GM19238 (cell line): ENCODE measurements around the gene ZBTB46.
A peak's percentile ranks its signal among the peaks of the same experiment; 100 is the strongest.
"Not testable (repeated sequence)": the region's sequence is repeated elsewhere in the genome, so short reads cannot be mapped to it uniquely, and the experiment has no call there.

Experiments
- DNase-seq: peaks from one replicate; pipeline ENCODE4 v3.0.0; 2011; ENCODE audit warnings: low spot score; ENCODE audit not compliant: insufficient read length

ZBTB46 gene, protein sequence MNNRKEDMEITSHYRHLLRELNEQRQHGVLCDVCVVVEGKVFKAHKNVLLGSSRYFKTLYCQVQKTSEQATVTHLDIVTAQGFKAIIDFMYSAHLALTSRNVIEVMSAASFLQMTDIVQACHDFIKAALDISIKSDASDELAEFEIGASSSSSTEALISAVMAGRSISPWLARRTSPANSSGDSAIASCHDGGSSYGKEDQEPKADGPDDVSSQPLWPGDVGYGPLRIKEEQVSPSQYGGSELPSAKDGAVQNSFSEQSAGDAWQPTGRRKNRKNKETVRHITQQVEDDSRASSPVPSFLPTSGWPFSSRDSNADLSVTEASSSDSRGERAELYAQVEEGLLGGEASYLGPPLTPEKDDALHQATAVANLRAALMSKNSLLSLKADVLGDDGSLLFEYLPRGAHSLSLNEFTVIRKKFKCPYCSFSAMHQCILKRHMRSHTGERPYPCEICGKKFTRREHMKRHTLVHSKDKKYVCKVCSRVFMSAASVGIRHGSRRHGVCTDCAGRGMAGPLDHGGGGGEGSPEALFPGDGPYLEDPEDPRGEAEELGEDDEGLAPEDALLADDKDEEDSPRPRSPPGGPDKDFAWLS

DNA sequence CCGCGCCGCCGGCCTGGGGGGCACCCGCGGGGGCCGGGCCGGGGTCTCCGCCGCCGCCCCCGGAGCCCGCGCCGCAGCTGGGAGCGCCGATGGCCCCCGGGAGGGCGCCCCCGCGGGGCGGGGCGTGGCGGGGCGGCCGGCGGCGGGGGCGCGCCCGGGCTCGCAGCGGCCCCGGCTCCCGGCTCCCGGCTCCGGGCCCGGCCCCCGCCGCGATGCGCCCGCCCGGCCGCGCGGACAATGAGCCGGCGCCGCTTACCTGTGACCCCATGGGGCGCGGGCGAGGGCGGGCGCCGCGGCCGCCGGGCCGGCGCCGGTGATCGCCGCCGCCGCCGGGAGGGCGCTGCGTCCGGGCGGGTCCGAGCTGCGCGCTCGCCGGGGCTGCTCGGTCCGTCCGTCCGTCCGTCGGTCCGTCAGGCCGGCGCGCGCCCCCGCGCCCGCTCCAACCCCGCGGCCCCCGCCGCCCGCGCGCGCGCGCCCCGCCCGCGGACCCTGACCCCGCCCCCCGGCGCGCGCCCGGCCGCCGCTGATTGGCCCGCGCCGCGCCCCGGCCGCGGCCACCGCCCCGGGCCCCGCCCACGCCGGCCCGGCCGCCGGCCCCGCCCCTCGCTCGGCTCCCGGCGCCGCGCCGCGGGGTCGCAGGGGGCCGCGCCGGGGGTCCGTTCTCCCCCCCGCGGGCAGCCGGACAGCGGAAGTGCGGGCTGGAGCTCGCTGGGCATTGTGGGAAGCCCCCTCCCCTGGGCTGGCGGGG, at the start of gene ZBTB46:
ZBTB46 (minus strand) TSS at position 424 of the 748 bp plus-strand sequence. CDS start 40,507 bp downstream, outside the sequence.
- peak; percentile 92 for DNase-seq

DNA sequence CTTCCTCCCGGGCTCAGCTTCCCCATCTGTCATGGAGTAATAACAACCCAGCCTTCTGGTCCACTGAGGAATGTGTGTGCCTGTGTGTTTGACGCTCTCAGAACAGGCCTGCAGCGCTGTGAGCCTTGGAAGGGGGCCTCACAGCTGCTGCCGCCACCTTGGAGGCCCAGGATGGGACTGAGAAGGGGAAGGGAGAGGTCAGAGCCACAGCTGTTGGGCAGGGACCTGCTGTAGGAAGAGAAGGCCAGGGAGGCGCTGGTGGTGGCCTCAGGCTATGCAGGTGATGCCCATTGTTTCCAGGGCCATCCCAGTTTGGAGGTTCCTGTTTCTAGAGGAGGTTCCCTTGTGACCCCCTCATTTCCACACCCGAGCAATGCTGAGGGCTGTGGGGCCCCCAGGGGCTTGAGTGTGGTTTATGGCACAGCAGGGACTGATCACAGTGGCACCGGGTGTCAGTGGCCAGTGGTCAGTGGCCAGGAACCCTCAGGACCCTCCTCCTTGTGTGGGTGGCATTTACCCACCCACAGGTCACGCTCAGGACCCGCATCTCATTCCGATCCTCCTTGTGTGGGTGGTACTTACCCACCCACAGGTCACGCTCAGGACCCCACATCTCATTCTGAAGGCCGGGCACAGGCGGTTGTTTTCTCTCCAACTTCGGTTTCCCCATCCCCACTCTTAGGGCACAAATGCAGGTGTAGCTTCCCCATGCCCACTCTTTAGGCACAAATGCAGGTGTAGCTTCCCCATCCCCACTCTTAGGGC, 48.0 kb upstream of the ZBTB46 start:
- no peak for DNase-seq

DNA sequence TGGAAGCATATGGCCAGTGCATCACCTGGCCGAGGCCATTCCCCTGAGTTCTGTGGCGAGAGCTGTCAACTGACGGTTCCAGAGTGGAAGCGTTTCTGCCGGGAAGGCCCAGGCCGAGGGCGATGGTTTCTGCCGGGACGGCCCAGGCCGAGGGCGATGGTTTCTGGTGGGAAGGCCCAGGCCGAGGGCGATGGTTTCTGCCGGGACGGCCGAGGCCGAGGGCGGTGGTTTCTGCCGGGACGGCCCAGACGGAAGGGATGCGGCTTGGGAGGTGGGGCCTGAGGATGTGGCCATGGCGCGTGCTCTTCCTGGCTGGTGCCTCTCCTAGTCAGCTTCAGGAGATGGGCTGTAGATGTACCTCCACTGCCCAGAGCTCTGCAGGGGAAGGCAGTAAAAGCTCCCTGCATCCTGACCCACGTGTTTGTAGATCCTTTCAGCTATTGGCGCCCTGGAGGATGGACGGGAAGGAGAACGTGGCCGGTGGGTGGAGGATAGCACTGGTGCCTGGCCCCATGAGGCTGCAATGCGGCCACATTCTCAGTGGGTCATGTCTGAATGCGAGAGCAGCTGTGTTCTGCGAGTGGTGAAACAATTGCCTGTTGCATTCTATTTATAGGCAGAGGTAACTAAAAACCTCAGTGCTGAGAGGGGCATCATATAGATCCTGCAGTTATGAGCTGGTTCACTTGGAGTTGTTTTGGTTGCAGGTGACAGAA, 46.8 kb upstream of the ZBTB46 start:
- no peak for DNase-seq

DNA sequence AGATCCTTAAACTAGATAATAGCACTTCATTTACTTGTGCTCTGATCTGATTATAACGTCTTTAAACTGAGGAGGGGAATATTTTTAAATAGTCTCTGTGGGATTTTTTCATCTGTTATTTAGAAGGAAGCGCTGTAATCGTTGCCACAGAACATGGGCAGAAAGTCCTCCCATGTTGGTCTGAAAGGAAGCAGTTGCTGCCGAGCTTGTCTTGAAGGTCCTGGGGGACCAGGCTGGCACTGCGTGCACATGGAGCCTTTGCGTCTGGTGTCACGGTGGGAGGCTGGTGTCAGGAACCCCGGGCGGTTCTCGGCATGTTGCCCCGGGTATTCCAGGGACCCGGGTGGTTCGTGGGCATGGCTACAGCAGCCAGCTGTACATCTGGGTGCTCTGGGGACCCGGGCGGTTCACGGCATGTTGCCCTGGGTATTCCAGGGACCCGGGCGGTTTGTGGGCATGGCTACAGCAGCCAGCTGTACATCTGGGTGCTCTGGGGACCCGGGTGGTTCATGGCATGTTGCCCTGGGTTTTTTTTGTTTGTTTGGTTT, 45.5 kb upstream of the ZBTB46 start:
- no peak for DNase-seq

DNA sequence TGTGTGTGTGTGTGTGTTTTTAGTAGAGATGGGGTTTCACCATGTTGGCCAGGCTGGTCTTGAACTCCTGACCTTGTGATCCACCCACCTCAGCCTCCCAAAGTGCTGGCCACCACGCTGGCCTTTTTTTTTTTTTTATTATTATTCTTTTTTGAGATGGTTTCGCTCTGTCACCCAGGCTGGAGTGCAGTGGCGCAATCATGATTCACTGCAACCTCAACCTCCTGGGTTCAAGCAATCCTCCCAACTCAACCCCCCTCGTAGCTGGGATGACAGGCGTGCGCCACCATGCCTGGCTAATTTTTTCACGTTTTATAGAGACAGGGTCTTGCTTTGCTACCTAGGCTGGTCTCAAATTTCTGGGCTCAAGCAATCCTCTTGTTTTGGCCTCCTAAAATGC, 43.2 kb upstream of the ZBTB46 start:
- DNase-seq: not testable (repeated sequence)

DNA sequence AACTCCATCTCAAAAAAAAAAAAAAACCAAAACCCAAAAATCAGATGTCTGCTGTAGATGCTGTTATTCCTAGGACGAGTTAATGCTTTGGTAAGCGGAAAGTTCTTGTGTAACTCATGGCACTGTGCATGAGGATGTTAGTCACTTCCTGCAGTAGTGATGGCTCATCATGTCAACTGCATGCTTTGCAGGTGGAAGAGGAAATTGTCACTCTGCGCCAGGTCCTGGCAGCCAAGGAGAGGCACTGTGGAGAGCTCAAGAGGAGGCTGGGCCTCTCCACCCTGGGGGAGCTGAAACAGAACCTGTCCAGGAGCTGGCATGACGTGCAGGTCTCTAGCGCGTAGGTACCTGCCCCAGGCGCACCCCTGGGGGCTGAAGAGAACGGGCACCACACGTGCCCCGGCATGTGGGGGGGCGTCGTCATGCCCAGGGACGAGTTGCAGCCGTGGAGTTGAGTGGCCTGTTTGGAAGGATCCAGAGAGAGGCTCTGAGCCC, 42.5 kb upstream of the ZBTB46 start:
- no peak for DNase-seq

DNA sequence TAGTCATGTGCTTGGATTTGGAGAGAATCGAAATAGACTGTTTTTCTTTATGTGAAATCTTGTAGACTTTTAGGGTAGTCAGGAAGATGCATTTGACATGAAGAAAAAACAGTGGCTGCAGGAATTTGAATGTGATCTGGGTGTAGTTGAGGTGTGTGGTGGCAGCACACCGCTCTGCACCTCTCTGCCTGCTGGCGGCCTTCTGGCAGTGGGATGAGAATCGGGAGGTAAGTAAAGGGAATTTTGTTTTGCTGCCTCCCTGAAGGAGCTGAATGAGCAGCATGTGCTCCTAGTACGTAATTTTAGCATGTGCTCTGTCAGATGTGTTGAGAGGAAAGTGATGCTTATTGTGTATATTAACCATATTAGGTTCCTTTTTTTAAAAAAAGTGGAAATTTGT, 37.2 kb upstream of the ZBTB46 start:
- no peak for DNase-seq

DNA sequence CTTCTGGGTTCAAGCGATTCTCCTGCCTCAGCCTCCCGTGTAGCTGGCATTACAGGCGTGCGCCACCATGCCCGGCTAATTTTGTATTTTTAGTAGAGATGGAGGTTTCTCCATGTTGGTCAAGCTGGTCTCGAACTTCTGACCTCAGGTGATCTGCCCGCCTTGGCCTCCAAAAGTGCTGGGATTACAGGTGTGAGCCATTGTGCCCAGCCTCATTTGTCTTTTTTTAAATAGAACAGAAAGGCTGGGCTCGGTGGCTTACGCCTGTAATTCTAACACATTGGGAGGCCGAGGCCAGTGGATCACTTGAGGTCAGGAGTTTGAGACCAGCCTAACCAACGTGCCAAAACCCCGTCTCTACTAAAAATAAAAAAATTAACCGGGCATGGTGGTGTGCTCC, 36.0 kb upstream of the ZBTB46 start:
- DNase-seq: not testable (repeated sequence)

DNA sequence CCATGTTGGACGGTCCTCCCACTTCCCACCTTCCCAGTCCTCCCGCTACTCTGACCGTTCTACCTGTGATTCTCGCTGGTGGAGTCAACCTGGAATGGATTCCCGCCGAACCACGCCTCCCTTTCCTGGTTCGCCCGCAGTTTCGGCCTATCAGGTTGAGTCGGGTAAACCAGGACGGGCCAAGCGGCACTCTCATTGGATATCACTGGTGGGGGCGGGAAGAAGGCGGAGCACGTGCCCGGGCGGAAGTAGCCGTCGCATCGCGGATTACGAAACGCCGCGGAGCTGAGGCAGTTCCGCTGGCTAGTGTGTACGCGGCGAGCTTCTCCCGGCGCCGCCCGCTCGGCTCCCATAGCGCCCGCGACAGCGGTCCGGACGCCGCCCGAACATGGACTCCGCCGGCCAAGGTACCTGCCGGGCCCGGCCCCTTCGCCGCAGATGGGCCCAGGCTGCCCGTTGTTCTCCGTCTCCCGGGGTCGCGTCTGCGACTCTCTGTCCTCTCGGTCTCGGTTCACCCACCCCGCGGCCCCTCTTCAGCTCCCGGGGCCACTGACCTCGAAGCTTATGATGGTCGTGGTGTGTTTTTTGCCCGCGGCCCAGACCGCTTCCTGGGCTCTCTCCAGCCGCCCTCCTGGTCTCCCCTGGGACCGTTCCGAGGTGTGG, 34.0 kb upstream of the ZBTB46 start, which contains the start of gene TPD52L2:
TPD52L2 (plus strand) TSS at position 293 of the 663 bp plus-strand sequence; CDS start at position 389, 96 bp downstream.
- DNase-seq: peak; percentile 98

DNA sequence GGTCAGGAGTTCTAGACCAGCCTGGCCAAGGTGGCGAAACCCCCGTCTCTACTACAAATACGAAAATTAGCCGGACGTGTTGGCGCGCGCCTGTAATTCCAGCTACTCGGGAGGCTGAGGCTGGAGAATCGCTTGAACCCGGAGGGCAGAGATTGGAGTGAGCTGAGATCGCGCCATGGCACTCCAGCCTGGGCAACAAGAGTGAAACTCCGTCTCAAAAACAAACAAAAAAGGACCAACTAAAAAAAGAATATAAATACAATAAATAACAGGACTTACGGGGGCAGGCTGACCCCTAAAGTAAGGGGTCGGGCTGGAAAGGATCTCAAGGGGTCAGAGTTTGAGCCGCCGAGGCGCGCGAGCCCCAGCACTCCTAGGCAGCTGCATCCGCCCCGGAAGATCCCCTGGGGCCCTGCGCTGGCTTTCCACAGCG, 33.5 kb upstream of the ZBTB46 start:
- no peak for DNase-seq

DNA sequence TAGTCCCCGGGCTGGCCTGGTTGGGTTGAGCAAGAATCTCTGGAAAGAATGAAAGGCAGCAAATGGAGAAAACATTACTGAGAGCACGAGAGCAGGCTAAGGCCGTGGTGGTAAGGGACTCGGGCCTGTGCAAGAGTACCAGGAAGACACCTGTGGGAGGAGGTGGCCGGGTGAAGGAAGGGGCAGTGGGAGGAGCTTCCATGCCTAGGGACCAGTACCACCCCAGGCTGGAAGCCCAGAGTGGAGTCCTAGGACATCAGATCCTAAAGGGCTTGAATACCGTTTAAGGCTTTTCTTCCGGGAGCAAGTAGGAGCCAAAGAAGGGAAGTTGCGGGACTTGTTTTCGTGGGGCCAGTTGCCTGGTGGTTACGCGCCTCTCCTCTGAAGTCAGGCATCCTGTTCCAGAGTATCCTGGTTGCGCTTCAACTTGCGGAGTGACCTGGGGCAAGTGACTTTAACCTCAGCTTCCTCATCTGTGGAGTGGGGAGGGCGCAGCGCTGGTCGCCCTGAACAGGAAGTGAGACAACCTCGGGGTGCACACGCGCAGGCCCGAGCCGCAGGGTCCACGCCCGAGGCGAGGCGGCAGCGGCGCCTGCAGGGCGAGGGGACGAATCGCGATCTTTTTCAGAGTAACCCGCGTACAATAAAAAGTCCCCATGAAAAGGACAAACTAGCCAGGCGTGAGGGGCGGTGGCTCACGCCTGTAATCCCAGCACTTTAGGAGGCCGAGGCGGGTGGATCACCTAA, 32.9 kb upstream of the ZBTB46 start:
- DNase-seq: peak; percentile 95

DNA sequence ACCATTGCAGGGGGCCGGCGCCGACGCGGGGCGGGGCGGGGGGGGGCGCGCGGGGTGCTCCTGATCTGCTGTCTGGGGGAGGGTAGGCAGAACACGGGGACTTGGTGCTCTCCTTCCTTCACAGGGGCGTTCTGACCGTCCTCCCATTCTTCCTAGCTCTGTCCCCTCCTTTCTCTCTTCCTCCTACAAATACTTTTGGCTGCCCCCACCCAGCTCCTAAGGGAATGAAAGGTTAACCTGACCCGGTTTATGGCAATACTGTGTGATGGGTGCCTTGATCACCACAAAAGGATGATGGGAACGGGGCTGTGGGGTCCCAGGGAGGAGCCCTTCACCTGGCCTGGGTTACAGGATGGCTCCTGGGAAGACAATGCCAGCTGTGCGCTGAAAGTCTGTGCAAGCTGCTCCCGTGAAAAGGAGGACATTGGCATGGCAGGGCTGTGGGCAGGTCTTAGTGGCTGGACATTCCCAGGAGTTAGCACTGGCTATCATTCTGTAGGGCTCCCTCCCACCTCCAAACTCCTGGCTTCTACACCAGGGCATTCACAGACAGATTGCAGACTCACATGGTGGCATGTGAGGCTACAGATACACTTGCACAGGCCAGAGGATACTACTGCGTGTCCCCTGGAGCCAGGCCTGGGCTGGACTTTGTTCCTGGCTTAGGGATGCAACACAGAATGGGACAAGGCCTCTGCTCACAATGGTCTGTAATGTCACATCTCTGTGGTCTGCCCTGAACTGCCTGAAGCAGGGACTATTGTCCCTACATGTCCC, 32.1 kb upstream of the ZBTB46 start:
- no peak for DNase-seq

DNA sequence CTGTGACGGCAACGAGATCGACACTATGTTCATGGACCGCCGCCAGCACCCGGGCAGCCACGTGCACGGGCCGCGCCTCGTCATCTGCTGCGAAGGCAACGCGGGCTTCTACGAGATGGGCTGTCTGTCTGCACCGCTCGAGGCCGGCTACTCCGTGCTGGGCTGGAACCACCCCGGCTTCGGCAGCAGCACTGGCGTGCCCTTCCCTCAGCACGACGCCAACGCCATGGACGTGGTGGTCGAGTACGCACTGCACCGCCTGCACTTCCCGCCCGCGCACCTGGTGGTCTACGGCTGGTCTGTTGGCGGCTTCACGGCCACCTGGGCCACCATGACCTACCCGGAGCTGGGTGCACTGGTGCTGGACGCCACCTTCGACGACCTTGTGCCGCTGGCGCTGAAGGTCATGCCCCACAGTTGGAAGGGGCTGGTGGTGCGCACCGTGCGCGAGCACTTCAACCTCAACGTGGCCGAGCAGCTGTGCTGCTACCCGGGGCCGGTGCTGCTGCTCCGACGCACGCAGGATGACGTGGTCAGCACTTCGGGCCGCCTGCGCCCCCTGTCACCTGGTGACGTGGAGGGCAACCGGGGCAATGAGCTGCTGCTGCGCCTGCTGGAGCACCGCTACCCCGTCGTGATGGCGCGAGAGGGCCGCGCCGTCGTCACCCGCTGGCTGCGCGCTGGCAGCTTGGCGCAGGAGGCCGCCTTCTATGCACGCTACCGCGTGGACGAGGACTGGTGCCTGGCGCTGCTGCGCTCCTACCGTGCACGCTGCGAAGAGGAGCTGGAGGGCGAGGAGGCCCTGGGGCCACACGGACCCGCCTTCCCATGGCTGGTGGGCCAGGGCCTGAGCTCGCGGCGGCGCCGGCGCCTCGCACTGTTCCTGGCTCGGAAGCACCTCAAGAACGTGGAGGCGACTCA, 31.2 kb upstream of the ZBTB46 start:
- DNase-seq: no peak

DNA sequence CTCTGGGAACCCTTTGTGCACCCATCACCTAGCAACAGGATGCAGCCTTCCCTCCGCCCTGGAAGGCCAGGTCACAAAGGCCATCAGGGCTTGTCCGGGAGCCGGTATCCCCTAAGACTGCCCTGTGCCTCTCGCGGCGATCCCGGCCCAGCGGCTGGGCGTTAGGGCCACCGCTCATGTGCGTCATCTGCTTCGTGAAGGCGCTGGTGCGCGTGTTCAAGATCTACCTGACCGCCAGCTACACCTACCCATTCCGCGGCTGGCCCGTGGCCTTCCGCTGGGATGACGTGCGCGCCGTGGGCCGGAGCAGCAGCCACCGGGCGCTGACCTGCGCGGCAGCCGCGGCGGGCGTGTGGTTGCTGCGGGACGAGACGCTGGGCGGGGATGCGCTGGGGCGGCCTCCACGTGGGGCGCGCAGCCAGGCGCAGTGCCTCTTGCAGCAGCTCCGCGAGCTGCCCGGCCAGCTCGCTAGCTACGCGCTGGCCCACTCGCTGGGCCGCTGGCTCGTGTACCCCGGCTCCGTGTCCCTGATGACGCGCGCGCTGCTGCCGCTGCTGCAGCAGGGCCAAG, 30.4 kb upstream of the ZBTB46 start, which contains the start of gene ABHD16B:
ABHD16B (plus strand) TSS at position 134 of the 570 bp plus-strand sequence; CDS start at position 177, 43 bp downstream.
- no peak for DNase-seq

DNA sequence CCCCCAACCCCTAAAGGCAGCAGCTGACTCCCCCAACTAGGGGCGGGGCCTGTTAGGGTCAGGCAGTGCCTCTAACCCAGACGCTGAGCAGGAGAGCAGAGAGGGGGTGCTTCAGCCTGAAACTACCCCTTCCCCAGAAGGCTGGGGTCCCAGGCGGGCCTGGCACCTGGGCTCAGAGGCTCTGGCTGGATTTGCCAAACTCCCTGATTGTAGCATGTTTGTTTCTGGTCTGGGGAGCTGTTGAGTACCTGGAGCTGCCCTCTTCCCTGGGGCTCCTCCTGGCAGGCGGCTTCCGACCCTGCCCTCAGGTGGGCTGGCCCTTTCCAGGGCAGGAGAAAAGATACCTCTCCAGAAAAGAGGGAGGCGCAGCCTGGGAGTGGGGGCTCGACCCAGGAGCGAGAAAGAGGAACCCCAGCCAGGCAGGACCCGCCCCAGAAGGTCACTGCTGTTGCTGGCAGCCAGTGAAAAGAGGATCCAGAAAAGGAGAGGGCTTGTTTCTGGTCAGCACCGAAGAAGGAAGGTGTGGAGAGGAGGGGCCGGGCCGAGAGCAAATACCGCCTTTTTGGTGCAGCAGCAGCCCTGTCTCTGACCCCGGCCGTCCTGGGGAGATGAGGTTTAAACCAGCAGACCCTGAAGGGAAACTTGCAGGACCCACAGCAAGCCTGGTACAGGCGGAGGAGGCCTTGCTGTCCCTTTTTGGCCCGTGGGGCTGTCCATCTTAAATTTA, 29.4 kb upstream of the ZBTB46 start:
- no peak for DNase-seq

DNA sequence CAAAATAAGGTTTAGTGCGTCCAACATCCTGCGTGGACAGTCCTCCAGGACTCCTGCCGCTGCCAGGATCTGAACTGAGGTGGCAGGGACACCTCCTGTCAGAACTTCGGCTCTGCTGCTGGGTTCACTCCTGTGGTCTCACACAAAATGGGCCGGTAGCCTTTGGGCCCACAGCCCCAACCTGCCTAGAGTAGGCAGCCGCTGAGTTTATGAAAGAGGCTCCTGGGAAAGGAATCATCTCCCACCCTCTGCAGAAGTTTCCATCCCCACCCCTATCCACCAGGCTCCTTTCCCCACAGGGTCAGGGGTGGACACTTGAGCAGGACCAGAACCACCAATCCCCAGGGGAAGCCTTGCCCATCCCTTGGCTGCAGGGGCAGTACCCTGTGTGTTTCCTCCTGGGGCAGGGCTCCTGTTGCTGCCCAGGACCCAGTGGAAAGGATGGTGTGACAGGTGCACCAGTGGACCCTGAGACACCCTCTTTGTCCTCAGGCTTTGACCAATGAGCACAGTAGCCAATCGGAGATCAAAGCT, 28.2 kb upstream of the ZBTB46 start:
- no peak for DNase-seq
